LHCN-M2 (cell line): ENCODE measurements around the gene CCDC183. TPM values are rescaled to one million over a fixed set of nuclear protein-coding genes. Genes with fewer than 3 reads are reported as not detected.
A peak's percentile ranks its signal among the peaks of the same experiment; 100 is the strongest.
"Not testable (repeated sequence)": the region's sequence is repeated elsewhere in the genome, so short reads cannot be mapped to it uniquely, and the experiment has no call there.

ENCODE experiments used
- DNase-seq: peaks from one replicate; pipeline ENCODE4 v3.0.0-alpha.2; 2012; ENCODE audit warnings: low read depth
- total RNA-seq: library from RNA; depleted of rRNA; stranded (reverse); fragments of >200 nt; gene quantifications from 2 replicates; pipeline ENCODE4 v1.2.3, GENCODE V29; 2014

CCDC183 gene
- total RNA-seq, 1 experiment from 2014 or later = 1.4 TPM

DNA sequence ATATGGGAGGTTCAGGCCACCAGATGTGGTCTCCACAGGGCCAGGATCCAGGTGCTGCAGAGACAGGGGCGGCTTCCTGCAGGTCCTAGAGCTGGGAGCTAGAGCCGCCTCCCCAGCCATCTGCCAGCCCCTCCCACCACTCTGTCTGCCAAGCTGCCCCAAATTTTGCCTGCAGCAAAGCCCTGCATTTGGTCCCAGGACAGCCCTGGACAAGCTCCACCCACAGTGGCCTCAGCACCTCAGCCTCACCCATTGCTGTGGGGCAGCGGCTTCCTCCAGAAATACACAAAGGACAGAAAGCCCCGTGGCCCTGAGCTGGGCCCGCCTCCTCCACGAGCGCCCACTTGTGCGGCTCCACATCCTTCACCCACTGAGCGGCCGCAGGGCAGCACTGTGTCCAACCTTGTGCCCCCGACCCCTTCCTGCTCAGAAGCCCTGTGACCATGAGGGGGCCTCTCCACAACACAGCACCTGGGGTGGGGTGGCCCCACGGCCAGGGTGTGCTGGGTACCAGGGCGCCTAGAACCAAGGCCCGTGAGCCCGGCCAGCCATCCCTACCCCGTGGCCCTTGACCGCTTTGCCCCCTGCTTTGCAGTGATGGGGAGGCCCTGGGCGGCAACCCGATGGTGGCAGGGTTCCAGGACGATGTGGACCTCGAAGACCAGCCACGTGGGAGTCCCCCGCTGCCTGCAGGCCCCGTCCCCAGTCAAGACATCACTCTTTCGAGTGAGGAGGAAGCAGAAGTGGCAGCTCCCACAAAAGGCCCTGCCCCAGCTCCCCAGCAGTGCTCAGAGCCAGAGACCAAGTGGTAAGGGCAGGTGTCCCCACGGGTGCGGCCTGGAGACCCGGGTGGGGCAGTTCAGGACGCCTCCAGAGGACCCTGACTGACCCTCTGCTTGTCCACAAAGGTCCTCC lies 42.4 kb downstream of the CCDC183 start:
- DNase-seq = no peak

DNA sequence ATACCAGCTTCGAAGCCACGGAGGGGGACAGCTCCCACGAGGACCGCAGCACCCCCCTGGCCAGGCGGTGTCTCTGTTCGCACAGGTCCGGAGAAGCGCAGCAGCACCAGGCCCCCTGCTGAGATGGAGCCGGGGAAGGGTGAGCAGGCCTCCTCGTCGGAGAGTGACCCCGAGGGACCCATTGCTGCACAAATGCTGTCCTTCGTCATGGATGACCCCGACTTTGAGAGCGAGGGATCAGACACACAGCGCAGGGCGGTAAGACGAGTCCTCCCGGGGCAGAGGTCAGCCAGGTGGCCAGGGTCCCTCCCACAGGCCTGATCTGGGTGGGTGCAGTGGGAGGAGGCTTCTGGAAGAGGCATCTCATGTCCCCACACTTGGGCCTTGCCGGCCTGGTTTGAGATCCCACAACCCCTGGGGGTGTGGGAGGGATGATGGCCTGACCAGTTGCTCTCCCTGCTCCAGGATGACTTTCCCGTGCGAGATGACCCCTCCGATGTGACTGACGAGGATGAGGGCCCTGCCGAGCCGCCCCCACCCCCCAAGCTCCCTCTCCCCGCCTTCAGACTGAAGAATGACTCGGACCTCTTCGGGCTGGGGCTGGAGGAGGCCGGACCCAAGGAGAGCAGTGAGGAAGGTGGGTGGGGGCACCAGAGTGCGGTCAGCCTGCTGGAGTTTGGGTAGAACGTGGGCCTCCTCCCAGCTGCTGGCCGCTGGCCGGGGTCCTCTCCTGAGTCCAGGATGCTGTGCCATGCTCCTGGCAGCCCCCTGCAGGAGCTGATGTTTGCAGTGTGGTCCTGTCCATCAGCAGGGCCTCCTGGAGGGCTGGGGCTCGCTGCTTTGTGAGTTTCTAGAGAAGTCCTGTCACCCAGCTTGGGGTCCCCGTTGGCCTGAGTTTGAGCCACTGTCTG lies 43.3 kb downstream of the CCDC183 start:
- no peak for DNase-seq

DNA sequence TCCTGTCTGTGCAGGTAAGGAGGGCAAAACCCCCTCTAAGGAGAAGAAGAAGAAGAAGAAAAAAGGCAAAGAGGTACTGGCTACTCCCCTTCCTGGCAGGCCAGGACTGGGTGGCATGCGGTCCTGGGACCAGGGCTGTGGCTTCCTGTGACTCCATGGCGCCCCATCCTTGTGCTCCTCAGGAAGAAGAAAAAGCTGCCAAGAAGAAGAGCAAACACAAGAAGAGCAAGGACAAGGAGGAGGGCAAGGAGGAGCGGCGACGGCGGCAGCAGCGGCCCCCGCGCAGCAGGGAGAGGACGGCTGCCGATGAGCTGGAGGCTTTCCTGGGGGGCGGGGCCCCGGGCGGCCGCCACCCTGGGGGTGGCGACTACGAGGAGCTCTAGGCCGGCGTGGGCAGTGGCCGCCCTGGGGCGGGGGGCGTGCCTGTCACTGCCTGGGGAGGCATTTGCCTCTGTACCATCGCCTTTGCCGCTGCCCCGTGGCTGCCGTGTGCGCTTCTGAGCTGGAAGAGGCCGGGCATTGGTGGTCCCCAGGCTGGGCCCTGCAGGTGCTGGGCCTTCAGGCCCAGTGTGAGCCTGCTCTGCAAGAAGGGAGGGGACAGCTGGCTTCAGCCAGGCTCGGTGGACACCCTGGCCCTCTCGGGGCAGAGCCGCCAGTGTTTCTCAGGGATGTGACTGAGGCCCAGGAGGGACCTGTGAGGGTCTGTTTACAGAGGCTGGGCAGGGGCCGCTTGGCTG lies 44.2 kb downstream of the CCDC183 start:
- DNase-seq = no peak

DNA sequence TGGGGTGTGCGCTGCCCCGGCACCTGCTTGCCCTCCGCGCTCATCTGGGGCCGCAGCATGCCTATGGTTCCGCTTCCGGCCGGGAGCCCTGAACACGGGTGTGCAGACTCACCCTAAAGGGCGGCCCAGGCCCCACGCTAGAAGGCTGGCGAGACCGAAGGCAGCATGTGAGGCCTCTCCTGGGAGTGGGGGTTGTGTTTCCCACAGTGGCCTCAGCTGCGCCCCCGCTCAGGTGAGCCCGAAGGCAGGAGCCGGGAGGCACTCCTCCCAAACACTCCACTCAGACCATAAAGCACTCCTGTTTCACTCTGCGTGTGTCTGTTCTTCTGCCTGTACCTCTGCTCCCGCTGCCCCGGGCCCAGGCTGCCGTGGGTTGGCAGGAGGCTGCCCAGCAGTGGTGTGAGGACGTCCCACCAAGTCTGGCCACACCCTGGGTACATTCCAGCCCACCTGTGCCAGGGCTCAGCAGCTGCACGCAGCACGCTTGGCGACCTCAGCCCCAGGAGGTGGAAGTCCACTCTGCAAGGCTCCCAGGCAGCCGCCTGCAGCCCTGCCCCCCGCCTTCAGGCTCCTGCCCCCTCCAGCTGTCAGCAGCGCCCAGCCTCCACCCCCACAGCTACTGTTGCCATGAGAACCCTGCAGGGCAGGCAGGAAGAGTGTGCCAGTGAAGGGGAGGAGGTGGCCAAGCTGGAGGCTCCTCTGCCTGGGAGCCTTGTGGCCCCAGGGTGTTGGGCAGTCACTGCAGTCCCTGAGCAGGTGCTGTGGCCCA lies 44.9 kb downstream of the CCDC183 start:
- DNase-seq = peak; percentile 87

DNA sequence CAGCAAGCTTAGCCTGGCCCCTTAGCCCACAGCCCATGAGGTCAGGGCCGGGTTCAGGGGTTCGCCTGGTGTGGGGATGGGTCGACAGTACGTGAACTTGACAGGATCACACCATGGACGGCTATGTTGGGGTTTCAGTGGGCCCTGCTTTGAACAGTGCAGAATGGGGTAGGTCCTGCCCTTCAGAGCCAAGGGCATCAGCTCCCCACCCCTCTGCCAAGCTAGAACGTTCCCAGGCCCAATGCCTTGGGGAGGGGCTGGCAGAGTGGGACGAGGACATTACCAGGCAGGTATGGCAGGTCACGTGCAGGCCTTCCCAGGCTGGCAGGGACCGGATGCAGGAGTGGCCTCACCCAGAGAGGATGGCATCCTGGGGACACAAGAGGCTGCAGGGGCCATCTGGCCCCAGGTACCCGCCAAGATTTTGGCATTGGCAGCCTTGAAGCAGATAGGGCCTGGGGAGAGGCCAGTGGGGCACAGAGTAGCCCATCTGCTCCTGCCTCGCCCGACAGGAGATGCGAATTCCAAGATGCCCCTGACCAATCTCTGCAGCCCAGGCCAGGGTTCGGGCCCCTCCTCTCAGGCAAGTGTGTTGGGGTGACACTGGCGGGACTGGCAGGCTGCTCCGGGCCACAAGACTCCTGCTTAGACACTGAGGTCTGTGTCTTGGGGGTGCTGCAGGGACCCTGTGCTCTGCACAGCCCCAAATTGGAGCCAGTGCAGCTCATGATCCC lies 45.7 kb downstream of the CCDC183 start:
- DNase-seq = not testable (repeated sequence)

DNA sequence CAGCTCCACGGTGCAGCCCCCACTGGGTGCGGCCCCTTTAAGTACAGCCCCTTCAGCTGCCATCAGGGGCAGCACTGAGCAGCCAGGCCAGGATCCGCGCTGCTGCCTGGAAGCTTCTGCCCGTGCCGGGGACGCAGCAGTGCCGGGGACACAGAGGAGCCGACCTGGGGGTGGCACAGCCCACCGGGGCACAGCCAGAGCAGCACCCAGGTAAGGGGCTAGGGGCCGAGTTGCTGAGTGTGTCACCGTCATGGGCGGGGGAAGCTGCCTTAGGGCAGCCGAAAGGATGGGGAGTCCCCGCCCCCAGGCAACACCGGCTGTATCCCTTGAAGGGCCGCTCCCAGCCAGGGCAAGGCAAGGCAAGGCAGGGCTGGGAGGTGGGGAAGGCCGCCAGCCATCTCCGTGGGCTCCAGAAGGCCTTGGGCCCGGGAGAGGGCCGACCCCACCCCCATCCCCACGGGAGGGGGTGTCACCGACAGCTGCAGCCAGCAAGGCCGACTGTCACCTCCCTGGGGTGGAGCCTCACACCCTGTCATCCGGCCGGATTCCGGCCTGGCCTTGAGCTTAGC lies 46.3 kb downstream of the CCDC183 start, which contains the start of gene AJM1:
Gene AJM1 (plus strand): TSS at position 99 of the 569 bp plus-strand sequence. CDS start 1,937 bp downstream, outside the sequence.
- peak; percentile 72 for DNase-seq

DNA sequence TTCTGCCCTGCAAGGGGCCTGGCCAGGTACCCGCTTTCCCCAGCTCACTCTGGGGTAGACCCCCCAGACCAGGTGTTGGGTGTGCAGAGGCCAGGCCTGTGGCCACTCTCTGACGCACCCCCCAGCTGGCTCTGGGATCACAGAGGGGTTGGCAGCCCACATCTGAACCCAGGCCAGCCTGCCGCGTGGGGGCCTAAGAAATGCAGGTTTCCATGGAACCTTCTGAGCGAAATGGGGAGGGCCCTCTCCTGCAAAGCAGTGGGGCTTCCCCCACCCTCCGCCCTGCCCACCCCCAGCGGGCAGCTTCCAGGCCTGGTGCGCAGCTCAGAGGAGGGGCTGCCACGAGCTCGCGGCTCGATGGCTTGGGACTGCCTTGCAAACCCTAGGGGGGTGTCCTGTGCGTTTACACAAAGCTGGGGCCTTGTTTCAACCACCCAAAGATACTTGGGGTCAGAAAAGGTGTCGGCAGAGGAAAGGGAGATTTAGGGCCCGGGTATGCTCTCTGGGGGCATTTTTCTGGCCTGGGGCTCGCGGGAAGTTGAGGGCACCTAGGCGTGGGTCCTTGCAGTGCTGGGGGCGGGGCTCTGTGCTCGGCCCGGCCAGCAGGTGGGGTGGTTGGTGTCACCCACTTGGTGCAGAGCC lies 47.1 kb downstream of the CCDC183 start:
- DNase-seq = not testable (repeated sequence)

DNA sequence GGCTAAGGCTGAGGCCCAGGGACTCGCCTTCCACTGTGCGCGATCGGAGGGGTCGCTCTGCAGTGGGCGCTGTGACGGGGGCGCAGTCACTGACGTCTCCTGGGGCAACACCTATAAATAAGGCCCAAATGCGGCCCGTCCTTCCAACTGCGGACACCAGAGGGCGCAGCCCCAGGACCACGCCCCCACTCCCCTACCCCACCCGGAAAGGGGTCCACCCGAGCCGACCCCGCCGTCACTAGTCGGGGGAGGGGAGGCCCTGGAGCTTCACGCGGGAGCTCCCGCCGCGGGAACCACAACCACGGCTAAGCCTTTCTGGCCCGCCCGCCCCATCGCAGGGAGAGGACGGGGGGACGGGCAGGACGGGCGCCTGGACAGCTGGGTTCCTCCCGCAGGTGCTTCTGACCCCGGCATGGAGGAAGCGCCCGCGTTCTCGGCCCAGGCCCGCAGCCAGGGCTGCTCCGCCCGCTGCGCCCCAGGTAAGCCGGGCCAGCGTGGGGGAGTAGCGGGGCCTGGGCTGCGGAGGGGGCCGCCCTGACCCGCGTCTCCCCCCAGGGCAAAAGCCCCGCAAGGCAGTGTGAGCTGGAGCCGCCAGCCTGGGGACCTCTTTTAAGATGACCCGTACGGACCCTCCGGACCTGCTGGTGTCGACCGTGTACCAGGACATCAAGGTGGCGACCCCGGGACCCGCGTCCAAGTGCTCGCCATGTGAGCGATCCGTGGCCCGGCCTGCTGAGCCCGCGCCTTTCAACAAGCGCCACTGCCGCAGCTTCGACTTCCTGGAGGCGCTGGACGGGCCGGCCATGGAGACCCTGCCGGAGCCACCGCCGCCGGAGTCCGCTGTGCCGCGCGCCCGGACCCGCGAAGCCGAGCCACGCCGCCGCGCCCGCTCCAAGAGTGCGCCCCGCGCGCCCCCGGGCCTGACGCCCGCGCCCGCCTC lies 47.9 kb downstream of the CCDC183 start:
- not testable (repeated sequence) for DNase-seq

DNA sequence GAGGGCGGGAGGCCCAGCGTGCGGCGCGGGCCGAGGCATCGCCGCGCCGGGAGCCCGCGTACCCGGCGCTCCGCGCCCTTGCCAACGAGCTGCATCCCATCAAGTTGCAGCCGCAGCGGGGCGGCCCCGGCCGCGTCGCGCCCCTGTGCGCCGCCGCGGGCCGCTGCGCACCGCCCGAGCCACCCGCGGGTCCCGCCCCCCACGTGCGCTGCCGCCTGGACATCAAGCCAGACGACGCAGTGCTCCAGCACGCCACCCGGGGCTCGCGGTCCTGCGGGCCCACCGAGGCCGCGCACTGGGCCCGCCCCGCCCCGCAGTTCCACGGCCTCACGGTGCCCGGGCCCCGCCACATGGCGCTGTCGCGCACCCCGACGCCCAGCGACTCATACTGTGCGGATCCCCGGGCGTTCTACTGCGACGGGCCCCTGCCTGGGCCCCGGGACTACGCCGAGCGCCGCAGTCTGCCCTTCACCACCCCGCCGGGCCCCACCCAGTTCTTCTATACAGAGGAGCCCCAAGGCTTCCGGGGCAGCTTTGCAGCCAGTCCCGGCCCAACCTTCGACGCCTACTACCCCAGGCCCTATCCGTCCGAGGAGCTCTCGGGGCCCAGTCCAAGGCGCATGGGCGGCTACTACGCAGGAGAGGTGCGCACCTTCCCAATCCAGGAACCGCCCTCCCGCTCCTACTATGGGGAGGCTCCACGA lies 48.8 kb downstream of the CCDC183 start:
- no peak for DNase-seq

DNA sequence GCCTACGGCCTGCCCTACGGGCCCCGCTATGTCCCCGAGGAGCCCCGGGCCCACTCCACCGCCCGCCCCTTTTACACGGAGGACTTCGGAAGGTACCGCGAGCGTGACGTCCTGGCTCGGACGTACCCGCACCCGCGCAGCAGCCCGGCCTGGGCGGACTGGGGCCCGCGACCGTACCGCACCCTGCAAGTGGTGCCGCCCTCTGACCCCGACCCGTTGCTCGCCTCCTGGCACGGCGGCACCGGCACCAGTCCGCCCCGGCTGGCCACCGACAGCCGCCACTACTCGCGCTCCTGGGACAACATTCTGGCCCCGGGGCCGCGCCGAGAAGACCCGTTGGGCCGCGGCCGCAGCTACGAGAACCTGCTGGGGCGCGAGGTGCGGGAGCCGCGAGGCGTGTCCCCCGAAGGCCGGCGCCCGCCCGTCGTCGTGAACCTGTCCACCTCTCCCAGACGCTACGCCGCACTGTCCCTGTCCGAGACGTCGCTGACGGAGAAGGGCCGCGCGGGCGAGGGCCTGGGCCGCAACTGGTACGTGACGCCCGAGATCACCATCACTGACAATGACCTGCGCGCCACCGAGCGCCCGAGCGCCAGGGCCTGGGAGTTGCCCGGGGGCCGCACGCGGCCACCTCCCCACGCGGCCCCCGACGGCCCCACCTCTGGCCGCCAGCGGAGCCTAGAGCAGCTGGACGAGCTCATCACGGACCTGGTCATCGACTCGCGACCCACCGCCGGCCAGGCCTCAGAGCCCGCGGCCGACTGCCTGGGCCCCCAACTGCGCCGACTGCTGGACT lies 49.5 kb downstream of the CCDC183 start:
- no peak for DNase-seq

DNA sequence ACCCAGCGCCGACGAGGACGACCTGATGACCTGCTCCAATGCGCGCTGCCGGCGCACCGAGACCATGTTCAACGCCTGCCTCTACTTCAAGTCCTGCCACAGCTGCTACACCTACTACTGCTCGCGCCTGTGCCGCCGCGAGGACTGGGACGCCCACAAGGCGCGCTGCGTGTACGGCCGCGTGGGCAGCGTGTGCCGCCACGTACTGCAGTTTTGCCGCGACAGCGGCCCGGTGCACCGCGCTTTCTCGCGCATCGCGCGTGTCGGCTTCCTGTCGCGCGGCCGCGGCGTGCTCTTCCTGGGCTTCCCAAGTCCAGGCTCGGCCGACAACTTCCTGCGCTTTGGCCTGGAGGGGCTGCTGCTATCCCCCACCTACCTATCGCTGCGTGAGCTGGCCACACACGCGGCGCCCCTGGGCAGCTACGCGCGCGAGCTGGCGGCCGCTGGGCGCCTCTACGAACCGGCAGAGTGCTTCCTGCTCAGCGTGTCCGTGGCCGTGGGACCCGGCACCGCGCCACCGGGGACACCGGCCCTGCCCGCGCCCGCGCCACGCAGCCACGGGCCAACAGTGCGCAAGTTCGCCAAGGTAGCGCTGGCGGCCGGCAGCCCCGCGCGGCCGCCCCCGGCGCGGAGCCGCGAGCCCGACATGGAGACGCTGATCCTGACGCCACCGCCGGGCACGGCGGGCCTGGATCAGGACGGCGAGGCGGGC lies 50.4 kb downstream of the CCDC183 start:
- DNase-seq = no peak

DNA sequence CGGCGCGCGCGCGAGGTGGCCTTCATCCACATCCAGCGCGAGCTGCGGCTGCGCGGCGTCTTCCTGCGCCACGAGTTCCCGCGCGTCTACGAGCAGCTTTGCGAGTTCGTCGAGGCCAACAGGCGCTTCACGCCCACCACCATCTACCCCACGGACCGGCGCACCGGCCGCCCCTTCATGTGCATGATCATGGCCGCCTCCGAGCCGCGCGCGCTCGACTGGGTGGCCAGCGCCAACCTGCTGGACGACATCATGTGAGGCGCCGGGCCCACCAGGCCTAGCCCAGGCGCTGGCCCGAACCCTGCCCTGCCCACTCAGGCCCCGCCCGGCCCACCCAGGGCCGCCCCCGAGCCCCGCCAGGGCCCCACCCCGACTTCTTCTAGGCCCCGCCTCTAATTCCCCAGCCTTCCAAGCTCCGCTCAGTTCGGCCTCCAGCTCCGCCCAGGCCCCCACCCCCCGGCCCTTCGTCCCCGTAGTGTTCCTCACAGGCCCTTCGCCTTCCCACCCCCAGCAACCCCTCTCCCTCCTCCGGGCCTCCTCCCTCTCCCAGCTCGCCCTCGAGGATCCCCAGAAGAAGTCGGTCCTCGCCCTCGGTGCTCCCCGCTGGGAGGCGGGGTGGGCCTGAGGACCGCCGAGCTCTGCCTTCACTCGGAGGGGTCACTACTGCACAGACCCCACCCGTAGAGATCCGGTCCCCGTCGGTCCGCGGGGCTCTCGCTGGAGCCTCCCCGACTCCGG lies 51.1 kb downstream of the CCDC183 start:
- no peak for DNase-seq

DNA sequence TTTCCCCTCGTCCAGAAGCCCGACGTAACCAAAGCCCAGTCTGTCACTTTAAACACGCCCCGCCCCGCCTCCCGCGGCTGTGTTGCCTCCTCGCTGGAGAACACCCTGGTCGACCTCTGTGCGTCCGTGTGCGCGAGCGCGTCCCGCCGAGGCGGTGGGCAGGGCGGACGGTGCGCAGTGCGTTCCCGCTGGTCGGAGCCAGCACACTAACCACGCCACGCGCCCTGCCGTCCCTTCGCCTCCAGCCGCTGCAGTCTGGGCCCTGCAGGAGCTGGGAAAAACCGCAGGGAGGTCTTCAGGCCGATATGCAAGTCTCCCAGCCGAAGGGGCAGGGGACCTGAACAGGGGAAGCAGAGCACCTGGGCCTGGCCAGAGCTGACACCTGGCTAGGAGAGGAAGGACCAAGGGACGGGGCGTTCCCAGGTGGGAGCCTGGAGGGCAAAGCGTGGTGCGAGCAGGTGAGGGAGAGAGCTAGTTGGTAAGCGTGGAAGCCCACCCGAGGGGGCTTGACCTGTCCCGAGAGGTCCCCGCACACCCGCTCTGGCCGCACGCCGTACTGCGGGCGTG lies 51.8 kb downstream of the CCDC183 start:
- peak; percentile 77 for DNase-seq

DNA sequence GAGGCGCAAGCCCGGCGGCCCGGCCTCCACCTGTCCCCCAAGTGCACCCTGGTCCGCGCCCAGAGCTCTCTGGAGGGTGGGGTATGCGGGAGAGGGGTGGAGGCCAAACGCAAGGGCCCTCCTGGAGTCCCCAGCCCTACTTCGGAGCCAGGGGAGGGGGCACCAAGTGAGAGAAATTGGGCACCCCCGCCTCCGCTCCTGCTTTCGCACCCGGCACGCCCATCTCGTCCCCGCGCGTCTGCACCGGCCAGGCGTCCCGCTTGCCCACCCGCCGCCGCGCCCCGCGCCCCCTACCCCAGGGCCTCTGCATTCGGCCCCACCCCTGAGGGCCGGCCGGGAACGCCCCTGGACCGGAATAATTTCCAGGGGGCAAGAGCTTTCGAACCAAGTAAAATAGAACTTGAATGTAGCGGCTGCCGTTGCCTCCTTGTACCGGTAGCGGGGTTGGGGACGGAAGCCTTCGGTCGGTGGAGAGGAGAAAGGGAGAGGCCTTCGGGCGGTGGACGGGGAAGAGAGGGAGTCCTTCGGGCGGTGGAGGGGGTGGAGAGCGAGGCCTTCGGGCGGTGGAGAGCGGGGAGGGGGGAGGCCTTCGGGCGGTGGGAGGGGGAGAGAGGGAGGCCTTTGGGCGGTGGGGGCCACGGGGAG lies 52.4 kb downstream of the CCDC183 start:
- peak; percentile 46 for DNase-seq
